Fibroblast of the conjunctiva (primary cell): ENCODE data around the gene ARL13A.
"Not testable (repeated sequence)": the region's sequence is repeated elsewhere in the genome, so short reads cannot be mapped to it uniquely, and the experiment has no call there.

Experiments used
- DNase-seq: peaks from one replicate; pipeline ENCODE4 v3.0.0-alpha.2; 2010; ENCODE audit warnings: low read depth

Gene ARL13A

DNA sequence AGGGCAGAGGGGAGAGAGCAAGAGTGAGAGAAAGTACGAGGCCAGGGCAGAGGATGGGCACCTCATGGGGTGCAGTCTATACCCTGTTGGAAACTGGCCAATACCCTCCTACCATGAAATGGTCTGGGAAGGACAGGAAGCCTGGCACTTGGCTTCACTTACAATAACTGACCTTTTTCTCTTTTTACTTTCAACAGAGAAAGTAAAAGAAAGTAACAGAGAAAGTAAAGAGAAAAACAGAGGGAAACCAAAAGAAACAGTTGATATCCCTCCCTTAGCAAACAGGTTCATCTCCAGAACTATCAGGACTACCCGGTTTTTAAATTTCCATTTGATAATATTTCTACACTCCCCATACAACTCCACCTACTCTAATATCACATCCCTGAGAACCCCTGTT is 20.6 kb downstream of the ARL13A start:
- no peak for DNase-seq

DNA sequence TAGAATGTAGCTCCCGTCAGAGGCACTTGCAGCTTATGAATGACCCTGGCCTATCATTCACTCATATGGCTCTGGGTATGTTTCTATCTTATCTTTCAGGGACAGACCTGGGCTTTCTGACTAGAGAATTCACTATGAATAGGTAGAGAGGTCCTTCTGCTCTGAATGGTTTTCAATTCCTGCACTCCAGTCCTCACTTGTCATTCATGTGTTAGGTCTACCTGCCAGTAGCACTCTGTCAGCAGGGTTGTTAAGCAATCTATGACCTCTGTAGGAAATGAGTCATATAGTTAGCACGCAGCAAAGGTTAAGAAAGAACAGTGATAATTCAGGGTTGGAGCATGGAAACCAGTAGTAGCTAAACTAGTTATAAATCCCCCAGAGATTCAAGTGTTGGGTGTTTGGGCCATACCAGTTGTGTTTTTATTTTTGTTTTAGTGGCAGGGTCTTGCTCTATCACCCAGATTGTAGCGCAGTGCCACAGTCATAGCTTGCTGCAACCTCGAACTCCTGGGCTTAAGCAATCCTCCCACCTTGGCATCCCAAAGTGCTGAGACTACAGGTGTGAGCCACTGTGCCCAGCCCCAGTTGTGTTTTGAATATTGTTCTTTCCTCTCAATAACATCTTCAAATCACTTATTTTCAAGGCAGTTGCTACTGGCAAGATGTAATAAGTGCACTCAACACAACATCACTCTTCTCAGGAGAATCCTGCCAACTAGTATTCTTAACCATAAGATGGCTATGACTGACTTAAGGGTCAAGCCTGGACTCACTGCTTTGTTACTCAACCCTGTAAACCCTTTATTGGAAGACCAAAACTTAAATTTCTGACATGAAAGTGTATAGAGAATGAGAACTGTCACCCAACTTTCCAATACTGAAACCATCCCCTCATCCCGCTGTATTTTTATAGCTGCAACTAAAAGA is 25.1 kb downstream of the ARL13A start:
- DNase-seq = no peak

GRCh38 chrX:100995469-100995868 is 26.0 kb downstream of the ARL13A start:
- peak; percentile 16 for DNase-seq

DNA sequence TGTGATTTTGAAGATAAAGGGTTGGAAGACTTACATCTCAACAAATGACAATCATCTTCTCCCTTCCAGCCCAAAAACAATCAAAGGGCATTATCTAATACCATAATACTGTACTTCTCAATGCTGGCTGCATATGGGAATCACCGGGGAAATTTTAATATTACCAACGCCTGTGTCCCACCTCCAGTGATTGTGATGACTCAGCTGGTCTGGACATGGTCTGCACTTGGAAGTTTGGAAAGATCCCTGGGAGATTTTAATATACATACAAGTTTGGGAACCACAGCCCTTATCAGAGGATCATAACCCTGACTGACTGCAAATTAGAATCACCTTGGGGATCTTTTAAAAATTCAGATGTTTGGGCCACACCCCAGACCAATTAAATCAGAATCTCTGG is 29.9 kb downstream of the ARL13A start:
- no peak for DNase-seq

DNA sequence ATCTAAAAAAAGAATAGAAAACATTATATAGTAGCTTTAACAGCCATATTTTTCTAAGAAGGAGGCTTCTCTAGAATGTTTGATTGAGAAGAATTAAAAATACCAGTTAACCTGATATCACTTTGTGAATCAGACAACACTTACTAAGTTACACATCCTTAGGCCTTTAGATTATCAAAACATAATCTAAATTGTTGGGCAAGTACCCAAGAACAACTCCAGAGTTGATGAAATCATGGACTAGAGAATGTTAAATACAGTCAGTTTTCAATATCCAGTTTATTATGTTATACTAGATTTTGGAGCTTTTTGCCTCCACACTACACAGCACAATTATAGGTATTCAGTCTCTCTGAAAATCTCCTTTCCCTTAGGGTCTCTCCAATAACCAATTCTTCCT is 39.6 kb downstream of the ARL13A start:
- no peak for DNase-seq

GRCh38 chrX:101012031-101012430 is 42.5 kb downstream of the ARL13A start:
- not testable (repeated sequence) for DNase-seq

GRCh38 chrX:101022020-101022419 is 52.5 kb downstream of the ARL13A start:
- no peak for DNase-seq

DNA sequence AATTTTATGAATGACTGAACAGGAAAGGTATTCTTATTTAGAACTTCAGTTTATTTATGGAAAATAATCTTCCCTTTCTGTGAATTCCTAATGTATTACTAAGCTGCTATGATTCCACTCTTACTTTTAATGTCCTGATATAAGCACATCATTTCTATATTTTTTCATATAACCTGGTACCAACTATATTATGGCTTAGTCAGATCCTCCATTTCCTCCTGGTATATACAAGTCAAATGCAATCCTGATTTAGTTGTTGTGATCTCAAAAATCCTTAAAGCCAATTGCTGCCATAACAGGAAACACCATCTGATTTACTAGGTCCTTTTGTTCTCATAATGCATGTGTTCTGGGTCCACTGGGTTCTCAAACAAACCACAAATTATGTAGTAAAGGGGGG is 55.6 kb downstream of the ARL13A start:
- DNase-seq = no peak

DNA sequence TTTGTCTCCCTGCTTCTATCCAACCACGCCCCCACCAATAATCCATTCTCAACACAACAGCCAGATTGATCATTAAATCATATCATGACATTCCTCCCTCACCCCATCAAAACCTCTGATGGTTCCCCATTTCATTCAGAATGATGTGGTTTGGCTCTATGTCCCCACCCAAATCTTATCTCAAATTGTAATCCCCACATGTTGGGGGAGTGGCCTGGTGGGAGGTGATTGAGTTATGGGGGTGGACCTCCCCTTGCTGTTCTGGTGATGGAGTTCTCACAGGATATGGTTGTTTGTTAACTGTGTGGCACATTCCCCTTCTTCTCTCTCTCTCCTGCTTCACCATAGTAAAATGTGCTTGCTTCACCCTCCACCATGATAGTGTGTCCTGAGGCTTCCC is 59.1 kb downstream of the ARL13A start:
- no peak for DNase-seq

GRCh38 chrX:101029665-101030064 is 60.2 kb downstream of the ARL13A start:
- DNase-seq = no peak

- no peak for DNase-seq
Observed at GRCh38 chrX:101037231-101037630, 67.7 kb downstream of the ARL13A start.

DNA sequence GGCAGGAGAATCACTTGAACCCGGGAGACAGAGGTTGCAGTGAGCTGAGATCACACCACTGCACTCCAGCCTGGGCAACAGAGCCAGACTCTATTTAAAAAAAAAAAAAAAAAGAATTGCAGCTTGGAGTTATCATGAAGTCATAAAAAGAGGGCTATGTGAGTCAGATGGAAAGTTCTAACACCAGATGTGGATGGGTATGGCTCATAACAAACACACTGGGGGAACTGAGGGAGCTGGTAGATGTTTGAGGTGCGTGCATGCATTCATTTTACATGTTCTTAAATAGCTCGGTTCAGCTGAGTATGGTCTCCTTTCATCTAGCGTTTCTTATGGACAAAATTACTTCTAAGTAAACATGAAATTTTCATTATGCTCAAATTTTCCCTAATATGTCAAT is 70.7 kb downstream of the ARL13A start:
- no peak for DNase-seq
